RWPE2 (cell line): Measurements from ENCODE around the gene C13orf42.
A peak's percentile ranks its signal among the peaks of the same experiment; 100 is the strongest.

Experiments used
- ATAC-seq: fragments of 200-7000 bp; cut with Tn5 transposase; 3 replicates; pipeline ENCODE4 v1.9.1; 2021; ENCODE audit warnings: low read depth
- DNase-seq: peaks from one replicate; pipeline ENCODE4 v3.0.0-alpha.2; 2020; ENCODE audit warnings: low spot score
- H3K27ac ChIP-seq: fragments of 450-650 bp; 2 replicates; pipeline ENCODE4 v1.5.1; 2017; ENCODE audit warnings: mild to moderate bottlenecking; ENCODE audit not compliant: poor library complexity, severe bottlenecking
- H3K27me3 ChIP-seq: fragments of 250-450 bp; sonication (Bioruptor Pico); 2 replicates; pipeline ENCODE4 v1.5.1; 2021; ENCODE audit warnings: mild to moderate bottlenecking, moderate library complexity; ENCODE audit not compliant: insufficient read depth, poor library complexity, severe bottlenecking
- H3K36me3 ChIP-seq: fragments of 250-450 bp; sonication (Bioruptor Pico); 2 replicates; pipeline ENCODE4 v1.5.1; 2020; ENCODE audit warnings: low read depth, mild to moderate bottlenecking, moderate library complexity
- H3K4me1 ChIP-seq: fragments of 250-450 bp; sonication (Bioruptor Pico); 2 replicates; pipeline ENCODE4 v1.5.1; 2021; ENCODE audit warnings: mild to moderate bottlenecking, moderate library complexity; ENCODE audit not compliant: insufficient read depth, poor library complexity, severe bottlenecking
- H3K4me3 ChIP-seq: fragments of 250-450 bp; sonication (Bioruptor Pico); 2 replicates; pipeline ENCODE4 v1.5.1; 2021; ENCODE audit warnings: mild to moderate bottlenecking, moderate library complexity; ENCODE audit not compliant: severe bottlenecking
- H3K9me3 ChIP-seq: fragments of 250-450 bp; sonication (Bioruptor Pico); 2 replicates; pipeline ENCODE4 v1.5.1; 2021; ENCODE audit warnings: mild to moderate bottlenecking, moderate library complexity; ENCODE audit not compliant: severe bottlenecking
- TF ChIP-seq, protein P1 (sequence below): fragments of 450-650 bp; IDR thresholded peaks from one replicate; pipeline ENCODE4 v1.5.1; 2017; ENCODE audit warnings: mild to moderate bottlenecking, moderate library complexity; ENCODE audit not compliant: poor library complexity, severe bottlenecking

The C13orf42 gene

DNA sequence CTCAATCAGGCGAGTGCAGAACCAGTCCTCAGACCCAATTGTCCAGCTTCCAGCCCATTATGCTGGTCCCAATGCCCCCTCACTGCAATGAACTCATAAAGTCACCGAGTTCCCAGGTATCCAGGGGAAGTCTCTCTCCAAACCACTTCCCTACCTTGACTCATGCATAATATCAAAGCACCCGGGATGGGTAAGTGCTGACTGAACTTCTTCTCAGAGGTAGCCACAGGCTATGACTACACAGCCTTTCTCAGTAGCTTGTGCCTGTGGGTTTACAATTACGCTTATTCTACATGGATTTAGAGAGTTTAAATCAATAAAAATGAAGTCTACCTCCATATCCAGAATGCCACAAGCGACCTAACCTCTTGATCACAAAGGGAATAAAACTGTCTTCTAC, 1.7 kb upstream of the C13orf42 start:
- H3K36me3 ChIP-seq, result no peaks in the 10 kb centered on the region
- no peaks in the 10 kb centered on the region for H3K4me1 ChIP-seq
- TF ChIP-seq, protein P1, sequence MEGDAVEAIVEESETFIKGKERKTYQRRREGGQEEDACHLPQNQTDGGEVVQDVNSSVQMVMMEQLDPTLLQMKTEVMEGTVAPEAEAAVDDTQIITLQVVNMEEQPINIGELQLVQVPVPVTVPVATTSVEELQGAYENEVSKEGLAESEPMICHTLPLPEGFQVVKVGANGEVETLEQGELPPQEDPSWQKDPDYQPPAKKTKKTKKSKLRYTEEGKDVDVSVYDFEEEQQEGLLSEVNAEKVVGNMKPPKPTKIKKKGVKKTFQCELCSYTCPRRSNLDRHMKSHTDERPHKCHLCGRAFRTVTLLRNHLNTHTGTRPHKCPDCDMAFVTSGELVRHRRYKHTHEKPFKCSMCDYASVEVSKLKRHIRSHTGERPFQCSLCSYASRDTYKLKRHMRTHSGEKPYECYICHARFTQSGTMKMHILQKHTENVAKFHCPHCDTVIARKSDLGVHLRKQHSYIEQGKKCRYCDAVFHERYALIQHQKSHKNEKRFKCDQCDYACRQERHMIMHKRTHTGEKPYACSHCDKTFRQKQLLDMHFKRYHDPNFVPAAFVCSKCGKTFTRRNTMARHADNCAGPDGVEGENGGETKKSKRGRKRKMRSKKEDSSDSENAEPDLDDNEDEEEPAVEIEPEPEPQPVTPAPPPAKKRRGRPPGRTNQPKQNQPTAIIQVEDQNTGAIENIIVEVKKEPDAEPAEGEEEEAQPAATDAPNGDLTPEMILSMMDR, result no peak
- ATAC-seq, result peak; percentile 67; the same call in 2 of the 3 replicates
- H3K9me3 ChIP-seq, result no peaks in the 10 kb centered on the region
- H3K4me3 ChIP-seq, result no peak overlapping the region
- H3K27ac ChIP-seq, result no peak overlapping the region
- no peak for DNase-seq
- no peaks in the 10 kb centered on the region for H3K27me3 ChIP-seq

DNA sequence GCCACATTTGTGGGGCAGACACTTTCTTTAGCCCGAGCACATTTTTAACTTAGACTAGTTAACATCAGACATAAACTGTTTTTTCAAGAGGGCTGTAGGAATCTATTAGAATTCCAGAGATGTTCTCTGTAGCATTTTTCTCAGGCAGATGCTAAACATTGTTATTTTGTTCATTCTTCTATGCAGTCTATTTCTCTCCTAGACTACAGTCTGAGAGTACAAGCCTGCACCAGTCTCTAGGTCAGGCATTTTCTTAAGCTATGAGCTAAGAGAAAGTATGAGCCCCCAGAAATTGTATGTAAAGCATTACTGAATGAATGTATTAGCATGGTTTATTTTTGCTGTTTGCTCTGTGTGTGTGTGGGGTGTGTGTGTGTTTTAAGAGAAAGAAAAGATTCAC, 923 bp upstream of the C13orf42 start:
- Histone ChIP-seq H3K4me3 (no peak overlapping the region), H3K9me3 (no peaks in the 10 kb centered on the region), H3K4me1 (no peaks in the 10 kb centered on the region), H3K27ac (no peak overlapping the region), H3K27me3 (no peaks in the 10 kb centered on the region), H3K36me3 (no peaks in the 10 kb centered on the region)
- ATAC-seq, result no peak
- no peak for DNase-seq
- TF ChIP-seq, protein P1, result no peak

DNA sequence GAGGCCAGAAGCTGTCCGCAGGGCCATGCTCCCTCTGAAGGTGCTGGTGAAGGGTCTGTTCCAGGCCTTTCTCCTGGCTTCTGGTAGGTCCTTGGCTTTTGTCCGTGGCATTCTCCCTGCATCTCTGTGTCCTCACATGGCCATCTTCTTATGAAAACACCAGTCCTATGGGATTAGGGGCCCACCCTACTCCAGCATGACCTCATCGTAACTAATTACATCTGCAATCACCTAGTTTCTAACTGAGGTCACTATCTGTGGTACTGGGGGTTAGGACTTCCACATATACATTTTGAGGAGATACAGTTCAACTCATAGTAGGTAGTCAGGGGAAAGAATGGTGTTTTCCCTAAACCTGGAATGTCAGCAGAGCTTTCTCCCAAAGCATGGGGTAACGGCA, 3.1 kb downstream of the C13orf42 start:
- no peaks in the 10 kb centered on the region for H3K36me3 ChIP-seq

DNA sequence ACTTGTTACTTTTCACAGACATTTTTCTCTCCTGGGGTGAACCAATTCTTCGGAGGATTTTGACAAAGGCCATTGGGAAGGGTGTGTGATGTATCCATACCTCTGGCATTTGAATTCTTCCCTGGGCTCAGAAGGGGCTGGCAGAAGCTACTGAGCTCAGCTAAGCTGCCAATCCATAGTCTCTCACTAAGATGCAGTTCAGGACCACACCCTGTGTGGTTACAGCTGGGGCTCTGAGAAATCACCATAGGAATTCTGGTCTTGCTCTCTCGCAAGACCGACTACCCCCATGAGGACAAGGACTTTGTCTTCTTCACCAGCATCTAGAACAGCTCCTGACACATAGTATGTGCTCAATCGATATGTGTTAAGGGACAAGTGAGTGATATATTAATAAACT, 6.0 kb downstream of the C13orf42 start:
- H3K9me3 ChIP-seq, result no peaks in the 10 kb centered on the region
- no peaks in the 10 kb centered on the region for H3K36me3 ChIP-seq
- TF ChIP-seq, protein P1, result no peak
- no peaks in the 10 kb centered on the region for H3K27me3 ChIP-seq
- DNase-seq, result no peak
- no peaks in the 10 kb centered on the region for H3K4me1 ChIP-seq
- no peak for ATAC-seq
- H3K27ac ChIP-seq, result no peak overlapping the region
- H3K4me3 ChIP-seq, result no peak overlapping the region

More for the DNA sequence above, 3.1 kb downstream of the C13orf42 start:
- Histone ChIP-seq H3K27me3 (no peaks in the 10 kb centered on the region), H3K4me1 (no peaks in the 10 kb centered on the region), H3K4me3 (no peak overlapping the region), H3K27ac (no peak overlapping the region), H3K9me3 (no peaks in the 10 kb centered on the region)
- no peak for DNase-seq
- no peak for ATAC-seq
- TF ChIP-seq, protein P1, result no peak

DNA sequence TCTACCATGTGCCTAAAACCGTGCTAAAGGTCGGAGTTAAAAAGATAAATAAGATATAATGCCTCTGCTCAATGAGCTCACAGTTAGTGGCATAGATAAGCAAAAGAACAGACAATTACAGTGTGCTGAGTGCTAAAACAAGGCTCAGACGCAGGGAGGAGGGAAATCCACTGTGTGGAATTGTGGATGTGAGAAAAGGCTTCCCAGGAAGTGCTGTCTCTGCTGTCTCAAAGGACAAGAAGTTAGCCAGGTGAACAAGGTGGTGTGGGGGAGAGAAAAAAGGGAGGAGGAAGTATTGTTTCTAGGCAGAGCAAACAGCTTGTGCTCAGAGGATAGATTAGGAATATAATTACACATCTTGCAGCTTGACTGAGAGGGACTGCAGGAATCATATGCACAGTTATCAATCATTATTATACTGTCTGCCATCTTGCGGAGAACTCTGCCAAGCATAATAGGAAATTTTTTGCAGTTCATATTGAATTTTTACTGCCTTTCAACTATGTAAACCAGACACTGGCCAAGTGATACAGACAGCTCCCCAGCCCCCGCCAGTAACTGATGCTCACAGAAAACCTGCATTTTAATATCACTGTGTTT, 9.3 kb downstream of the C13orf42 start:
- H3K27ac ChIP-seq, result no peak overlapping the region
- no peak overlapping the region for H3K4me3 ChIP-seq
- H3K36me3 ChIP-seq, result no peaks in the 10 kb centered on the region
- no peaks in the 10 kb centered on the region for H3K9me3 ChIP-seq
- H3K27me3 ChIP-seq, result no peaks in the 10 kb centered on the region
- DNase-seq (no peak), ATAC-seq (no peak)
- TF ChIP-seq, protein P1, result no peak
- H3K4me1 ChIP-seq, result no peaks in the 10 kb centered on the region
